Mesendoderm (in vitro differentiated cells): Measurements from ENCODE around the gene ANK3.

ENCODE experiments used
- DNase-seq: peaks from one replicate; pipeline ENCODE4 v3.0.0; 2013
- H2AK5ac ChIP-seq: 2 replicates; pipeline ENCODE4 v1.6.1; 2013; ENCODE audit warnings: low read length, inconsistent platforms
- H2BK120ac ChIP-seq: 2 replicates; pipeline ENCODE4 v1.6.1; 2013; ENCODE audit warnings: low read depth, mild to moderate bottlenecking, low read length, moderate library complexity, mixed read lengths
- H2BK15ac ChIP-seq: replicated peaks from 2 replicates; pipeline ENCODE4 v1.6.1; 2013; ENCODE audit warnings: low read depth, mild to moderate bottlenecking, moderate library complexity
- H2BK5ac ChIP-seq: 2 replicates; pipeline ENCODE4 v1.6.1; 2013; ENCODE audit warnings: low read length, inconsistent platforms
- H3K18ac ChIP-seq: 2 replicates; pipeline ENCODE4 v1.6.1; 2013; ENCODE audit warnings: mild to moderate bottlenecking, low read length, mixed read lengths
- H3K23ac ChIP-seq: one replicate; pipeline ENCODE4 v1.6.1; 2013; ENCODE audit warnings: low read length
- H3K27ac ChIP-seq: 2 replicates; pipeline ENCODE4 v1.5.1; 2013; ENCODE audit warnings: low read depth, mild to moderate bottlenecking, inconsistent platforms, low read length, moderate library complexity
- H3K27me3 ChIP-seq: 2 replicates; pipeline ENCODE4 v1.6.1; 2013; ENCODE audit warnings: low read length, control low read depth, mild to moderate bottlenecking, inconsistent platforms; ENCODE audit not compliant: insufficient read depth, poor library complexity
- H3K36me3 ChIP-seq: 2 replicates; pipeline ENCODE4 v1.6.1; 2013; ENCODE audit warnings: low read length, inconsistent platforms; ENCODE audit not compliant: control insufficient read depth, insufficient read depth
- H3K4ac ChIP-seq: one replicate; pipeline ENCODE4 v1.6.1; 2013; ENCODE audit warnings: low read depth, mild to moderate bottlenecking, low read length, moderate library complexity
- H3K4me1 ChIP-seq: 2 replicates; pipeline ENCODE4 v1.6.1; 2013; ENCODE audit warnings: low read depth, low read length, inconsistent platforms; ENCODE audit not compliant: control insufficient read depth
- H3K4me2 ChIP-seq: 2 replicates; pipeline ENCODE4 v1.6.1; 2013; ENCODE audit warnings: low read length
- H3K4me3 ChIP-seq: 2 replicates; pipeline ENCODE4 v1.5.1; 2013; ENCODE audit warnings: mild to moderate bottlenecking, low read length
- H3K56ac ChIP-seq: one replicate; pipeline ENCODE4 v1.6.1; 2013; ENCODE audit warnings: low read length
- H3K79me1 ChIP-seq: 2 replicates; pipeline ENCODE4 v1.6.1; 2013; ENCODE audit warnings: low read length, inconsistent platforms
- H3K79me2 ChIP-seq: 2 replicates; pipeline ENCODE4 v1.6.1; 2013; ENCODE audit warnings: mild to moderate bottlenecking, low read length; ENCODE audit not compliant: control insufficient read depth, insufficient read depth
- H3K9ac ChIP-seq: 2 replicates; pipeline ENCODE4 v1.6.1; 2013; ENCODE audit warnings: low read length, inconsistent platforms
- H4K5ac ChIP-seq: one replicate; pipeline ENCODE4 v1.6.1; 2013; ENCODE audit warnings: low read length
- H4K8ac ChIP-seq: one replicate; pipeline ENCODE4 v1.6.1; 2013; ENCODE audit warnings: low read depth, mild to moderate bottlenecking, control low read depth, low read length, moderate library complexity
- WGBS: extraction: QIAGEN DNeasy Blood & Tissue Kit; methylation state at CpG from one replicate; pipeline ENCODE4 v1.1.7; 2013; ENCODE audit warnings: low lambda C conversion rate, missing lambda C conversion rate; ENCODE audit not compliant: insufficient coverage; ENCODE audit errors: extremely low coverage; 5-methylcytosine and 5-hydroxymethylcytosine counted together

ANK3 gene

DNA sequence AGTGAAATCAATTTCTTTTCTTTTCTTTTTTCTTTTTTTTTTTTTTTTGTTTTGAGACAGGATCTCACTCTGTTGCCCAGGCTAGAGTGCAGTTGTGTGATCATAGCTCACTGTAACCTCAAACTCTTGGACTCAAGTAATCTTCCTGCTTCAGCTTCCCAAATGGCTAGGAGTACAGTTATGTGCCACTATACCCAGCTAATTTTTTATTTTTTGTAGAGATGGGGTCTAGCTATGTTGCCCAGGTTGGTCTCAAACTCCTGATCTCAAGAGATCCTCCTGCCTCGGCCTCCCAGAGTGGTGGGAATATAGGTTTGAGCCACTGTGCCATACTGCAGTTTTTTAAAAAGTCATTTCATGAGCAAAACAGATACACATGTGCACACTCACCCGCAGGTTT lies 79.8 kb downstream of the ANK3 start:
- no peak overlapping the region for H2BK5ac ChIP-seq
- no peak for DNase-seq
- H3K27me3 ChIP-seq: no peaks in the 10 kb centered on the region
- no peak overlapping the region for H3K56ac ChIP-seq
- H3K18ac ChIP-seq: no peak overlapping the region
- H4K5ac ChIP-seq: no peak overlapping the region
- H2BK120ac ChIP-seq: no peak overlapping the region
- no CpG with 5 or more reads among the region's 2 CpGs for WGBS
- H3K23ac ChIP-seq: no peak overlapping the region
- H3K36me3 ChIP-seq: no peaks in the 10 kb centered on the region
- H3K9ac ChIP-seq: no peak overlapping the region
- no peak overlapping the region for H3K4me3 ChIP-seq
- H3K27ac ChIP-seq: no peak overlapping the region
- no peaks in the 10 kb centered on the region for H3K79me2 ChIP-seq
- no peaks in the 10 kb centered on the region for H3K79me1 ChIP-seq
- H3K4me1 ChIP-seq: peaks cover 2% of the 10 kb centered on the region
- H2BK15ac ChIP-seq: no peak overlapping the region
- no peak overlapping the region for H4K8ac ChIP-seq
- H3K4ac ChIP-seq: no peak overlapping the region
- no peak overlapping the region for H3K4me2 ChIP-seq
- no peak overlapping the region for H2AK5ac ChIP-seq

DNA sequence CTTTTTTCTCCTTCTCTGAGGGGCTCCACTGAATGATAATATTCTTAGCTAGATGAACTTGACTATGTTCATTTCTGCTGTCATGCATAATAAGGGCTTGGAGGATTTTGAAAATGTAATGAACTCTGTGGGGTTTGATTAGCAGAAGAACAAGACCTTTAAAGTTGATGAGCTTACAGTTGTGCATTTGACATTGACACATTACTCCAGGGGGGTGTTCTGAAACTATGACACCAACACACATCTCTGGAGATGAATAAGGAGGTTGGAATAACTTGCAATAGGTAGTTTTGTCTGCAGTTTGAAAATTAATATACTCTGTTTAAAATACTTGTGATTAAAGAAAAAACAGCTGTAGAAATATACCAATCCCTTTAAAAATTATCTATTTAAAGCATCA lies 80.3 kb downstream of the ANK3 start:
- Histone ChIP-seq H3K18ac (no peak overlapping the region), H3K79me1 (no peaks in the 10 kb centered on the region), H3K56ac (no peak overlapping the region), H4K8ac (no peak overlapping the region), H3K27me3 (no peaks in the 10 kb centered on the region), H3K9ac (no peak overlapping the region), H2BK120ac (no peak overlapping the region), H3K4me1 (peaks cover under 1% of the 10 kb centered on the region), H3K79me2 (no peaks in the 10 kb centered on the region), H2BK15ac (no peak overlapping the region), H3K27ac (no peak overlapping the region), H3K4ac (no peak overlapping the region), H2AK5ac (no peak overlapping the region), H4K5ac (no peak overlapping the region), H3K36me3 (no peaks in the 10 kb centered on the region), H2BK5ac (no peak overlapping the region), H3K23ac (no peak overlapping the region), H3K4me3 (no peak overlapping the region), H3K4me2 (no peak overlapping the region)
- DNase-seq: no peak

DNA sequence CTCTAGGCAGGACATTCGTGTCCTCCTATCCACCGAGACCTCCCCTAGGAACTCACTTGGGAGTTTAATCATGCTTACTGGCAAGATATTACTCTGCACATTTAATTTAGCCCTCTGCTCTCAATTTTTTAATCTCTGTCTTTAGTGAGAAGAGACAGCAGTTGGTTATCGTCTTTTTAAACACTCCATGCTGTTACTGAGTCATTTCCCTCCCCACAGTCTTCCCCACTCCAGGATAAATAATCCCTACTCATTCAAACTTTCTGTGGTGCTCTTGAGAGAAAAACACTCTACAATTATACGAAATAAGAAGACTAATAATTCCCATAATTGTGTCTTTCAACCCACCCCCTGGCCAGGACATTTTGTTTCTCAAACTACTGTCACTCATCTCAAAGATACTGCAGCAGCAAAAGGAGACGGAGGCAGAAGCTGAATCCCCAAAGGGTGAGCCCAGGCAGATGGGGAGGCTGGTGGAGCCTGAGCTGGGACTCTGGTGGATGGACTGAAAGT lies 84.2 kb downstream of the ANK3 start:
- DNase-seq: no peak
- H4K5ac ChIP-seq: no peak overlapping the region
- H3K4me1 ChIP-seq: no peaks in the 10 kb centered on the region
- no peak overlapping the region for H3K4ac ChIP-seq
- H3K9ac ChIP-seq: no peak overlapping the region
- H3K56ac ChIP-seq: no peak overlapping the region
- no peaks in the 10 kb centered on the region for H3K79me1 ChIP-seq
- no peaks in the 10 kb centered on the region for H3K79me2 ChIP-seq
- H3K4me2 ChIP-seq: no peak overlapping the region
- WGBS: no CpG with 5 or more reads among the region's 5 CpGs
- H4K8ac ChIP-seq: no peak overlapping the region
- H2AK5ac ChIP-seq: no peak overlapping the region
- peak overlapping the region; percentile 24 for H3K18ac ChIP-seq
- no peak overlapping the region for H3K23ac ChIP-seq
- no peaks in the 10 kb centered on the region for H3K27me3 ChIP-seq
- no peak overlapping the region for H3K27ac ChIP-seq
- H3K4me3 ChIP-seq: no peak overlapping the region
- H2BK120ac ChIP-seq: no peak overlapping the region
- H2BK15ac ChIP-seq: no peak overlapping the region
- H3K36me3 ChIP-seq: no peaks in the 10 kb centered on the region
- no peak overlapping the region for H2BK5ac ChIP-seq

DNA sequence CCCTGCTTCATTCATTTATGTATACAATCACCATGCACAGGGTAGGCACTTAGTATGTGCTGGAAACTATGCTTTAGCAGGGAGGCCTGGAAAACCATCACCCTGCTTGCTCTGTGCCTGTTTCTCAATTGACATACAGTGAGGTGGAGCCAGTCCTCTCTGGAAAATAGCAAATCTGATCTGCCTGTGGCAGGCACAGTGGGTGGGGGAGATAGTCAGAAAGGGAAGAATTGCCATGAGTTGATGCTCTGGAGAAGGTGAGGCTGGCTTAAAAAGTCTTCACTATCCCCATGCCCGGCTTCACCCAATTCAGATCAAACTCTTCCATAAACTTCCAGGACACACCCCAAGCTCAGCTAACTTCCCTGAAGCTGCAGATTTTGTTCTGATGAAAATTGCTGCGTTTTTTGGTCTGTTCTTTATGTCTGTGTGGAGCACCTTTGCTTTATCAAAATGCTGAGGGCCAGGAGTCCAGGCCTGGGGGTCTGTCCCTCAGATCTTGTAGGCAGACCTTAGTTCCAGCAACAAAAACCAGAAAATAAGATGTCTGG lies 84.8 kb downstream of the ANK3 start:
- Histone ChIP-seq H3K56ac (no peak overlapping the region), H2BK120ac (no peak overlapping the region), H3K9ac (no peak overlapping the region), H3K4me2 (no peak overlapping the region), H3K4ac (no peak overlapping the region), H3K27ac (no peak overlapping the region), H3K36me3 (no peaks in the 10 kb centered on the region), H3K4me3 (no peak overlapping the region), H2BK15ac (no peak overlapping the region), H3K79me2 (no peaks in the 10 kb centered on the region), H3K27me3 (no peaks in the 10 kb centered on the region), H3K23ac (no peak overlapping the region), H3K79me1 (no peaks in the 10 kb centered on the region), H4K5ac (no peak overlapping the region), H2AK5ac (no peak overlapping the region), H4K8ac (no peak overlapping the region), H2BK5ac (no peak overlapping the region), H3K4me1 (no peaks in the 10 kb centered on the region), H3K18ac (peak overlapping the region; percentile 24)
- WGBS: no CpG with 5 or more reads among the region's 2 CpGs
- peak; percentile 68 for DNase-seq

DNA sequence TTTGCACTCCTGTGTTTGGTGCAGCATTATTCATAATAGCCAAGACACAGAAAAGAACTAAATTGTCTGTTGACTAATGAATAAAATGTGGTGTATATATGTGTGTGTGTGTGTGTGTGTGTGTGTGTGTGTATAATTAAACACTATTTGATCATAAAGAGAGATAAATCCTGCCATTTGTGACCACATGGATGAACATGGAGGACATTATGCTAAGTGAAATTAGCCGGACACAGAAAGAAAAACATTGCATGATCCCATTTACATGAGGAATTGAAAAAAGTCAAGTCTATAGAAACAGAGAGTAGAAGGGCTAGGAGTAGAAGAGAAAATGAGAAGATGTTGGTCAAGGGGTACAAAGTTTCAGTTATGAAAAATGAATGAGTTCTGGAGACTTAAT lies 85.9 kb downstream of the ANK3 start:
- Histone ChIP-seq H2BK120ac (no peak overlapping the region), H3K79me1 (no peaks in the 10 kb centered on the region), H3K56ac (no peak overlapping the region), H3K79me2 (no peaks in the 10 kb centered on the region), H3K27me3 (no peaks in the 10 kb centered on the region), H3K4me2 (no peak overlapping the region), H2BK15ac (no peak overlapping the region), H3K4me1 (no peaks in the 10 kb centered on the region), H3K18ac (no peak overlapping the region), H2BK5ac (no peak overlapping the region), H3K23ac (no peak overlapping the region), H3K4me3 (no peak overlapping the region), H3K4ac (no peak overlapping the region), H2AK5ac (no peak overlapping the region), H3K36me3 (no peaks in the 10 kb centered on the region), H3K27ac (no peak overlapping the region), H4K8ac (no peak overlapping the region), H3K9ac (no peak overlapping the region), H4K5ac (no peak overlapping the region)
- WGBS: no CpG with 5 or more reads among the region's 1 CpG
- DNase-seq: no peak
